OCI-LY1 (cell line): ENCODE measurements around the gene JAG1.

ENCODE experiments used
- CTCF ChIP-seq: fragments of 200-600 bp; sonication (generic), shearing (Covaris generic); IDR thresholded peaks from 2 replicates; pipeline ENCODE4 v1.5.1; 2017; ENCODE audit warnings: mild to moderate bottlenecking, antibody characterized with exemption, low read length, moderate library complexity, mixed read lengths
- EZH2 ChIP-seq: fragments of 200-600 bp; sonication (generic), shearing (Covaris generic); IDR thresholded peaks from 2 replicates; pipeline ENCODE4 v1.8.0; 2017; ENCODE audit warnings: borderline replicate concordance, mixed run types, mild to moderate bottlenecking, antibody characterized with exemption, low read length, moderate library complexity, mixed read lengths

GRCh38 chr20:10595985-10596384 is 77.8 kb downstream of the JAG1 start:
- no peak for TF ChIP-seq CTCF
- no peak for TF ChIP-seq EZH2
